Upper lobe of left lung (tissue), 6 donors: Measurements from ENCODE around the gene DIAPH2. TPM values are rescaled to one million over a fixed set of nuclear protein-coding genes. Genes with fewer than 3 reads are reported as not detected.

Experiments
- ATAC-seq, 2 donors: fragments of 200-7000 bp; cut with Tn5 transposase; one replicate each; pipeline ENCODE4 v1.9.1; 2022; ENCODE audit warnings: mild to moderate bottlenecking in 2 of 2, moderate library complexity in 2 of 2; ENCODE audit not compliant: low FRiP score in 2 of 2
- DNase-seq, 2 donors: peaks; one replicate each; pipeline ENCODE4 v3.0.0-alpha.2; 2019 to 2020
- H3K27ac ChIP-seq, 4 donors: fragments of 200-600 bp; sonication (generic); one replicate each; pipeline ENCODE4 v1.5.1; 2016 to 2019
- H3K27me3 ChIP-seq, 4 donors: fragments of 200-600 bp; sonication (generic); one replicate each; pipeline ENCODE4 v1.5.1; 2017 to 2019
- H3K36me3 ChIP-seq, 4 donors: fragments of 200-600 bp; sonication (generic); one replicate each; pipeline ENCODE4 v1.5.1; 2016 to 2019
- H3K4me1 ChIP-seq, 4 donors: fragments of 200-600 bp; sonication (generic); one replicate each; pipeline ENCODE4 v1.5.1; 2018 to 2019
- H3K4me3 ChIP-seq, 4 donors: fragments of 200-600 bp; sonication (generic); one replicate each; pipeline ENCODE4 v1.5.1; 2017 to 2019; ENCODE audit warnings: mild to moderate bottlenecking in 2 of 4, moderate library complexity in 1 of 4
- H3K9me3 ChIP-seq, 4 donors: fragments of 200-600 bp; sonication (generic); one replicate each; pipeline ENCODE4 v1.5.1; 2018 to 2019
- CTCF ChIP-seq, 6 experiments: fragments of 450-650 bp in 4 of 6; fragments of 200-600 bp in 2 of 6; sonication (generic) in 2 of 6; IDR thresholded peaks; one replicate each; pipeline ENCODE4 v1.5.1; 2016 to 2019; ENCODE audit warnings: antibody characterized with exemption in 6 of 6
- EP300 ChIP-seq, 4 donors: sonication (generic); formaldehyde crosslinking; IDR thresholded peaks; one replicate each; pipeline ENCODE4 v1.5.1; 2017; ENCODE audit warnings: antibody characterized with exemption in 4 of 4, control low read depth in 2 of 4
- POLR2A ChIP-seq, 4 donors: fragments of 450-650 bp; IDR thresholded peaks; one replicate each; pipeline ENCODE4 v1.5.1; 2016 to 2017; ENCODE audit warnings: antibody characterized with exemption in 4 of 4, mild to moderate bottlenecking in 2 of 4
- POLR2AphosphoS5 ChIP-seq, 2 donors: sonication (generic); formaldehyde crosslinking; IDR thresholded peaks; one replicate each; pipeline ENCODE4 v1.5.1; 2017; ENCODE audit warnings: antibody characterized with exemption in 2 of 2
- WGBS, 2 donors: methylation state at CpG; one replicate each; pipeline ENCODE4 v1.1.5; 2017 to 2018; 5-methylcytosine and 5-hydroxymethylcytosine counted together
- total RNA-seq, 6 donors: library from RNA; depleted of rRNA in 4 of 6; stranded (reverse); fragments of >200 nt in 4 of 6; gene quantifications; one replicate each; pipeline versions ENCODE4 v1.1.0 to v1.2.1, GENCODE V29; 2016 to 2021
- donor health status: DM: no; HTN: no; CAD: no; lungs with moderate emphysema.
- donor health status: DM: no; HTN: yes; CAD: no; lungs with severe emphysema.

The DIAPH2 gene
- total RNA-seq, 6 donors from 2014 or later = 22.5 to 107 (median 44.1) TPM

- H3K27me3 ChIP-seq = no peaks in the 10 kb centered on the region
- no peak overlapping the region for H3K4me3 ChIP-seq
- 81 to 84% methylated on average over 6 of the region's 6 CpGs for WGBS, 2 donors
- no peak for TF ChIP-seq POLR2AphosphoS5 (IDR thresholded peaks at IDR 0.05)
- TF ChIP-seq EP300 (IDR thresholded peaks at IDR 0.05) = no peak
- TF ChIP-seq CTCF (IDR thresholded peaks at IDR 0.05) = no peak
- no peak for TF ChIP-seq POLR2A (IDR thresholded peaks at IDR 0.05)
- no peaks in the 10 kb centered on the region for H3K36me3 ChIP-seq
- no peaks in the 10 kb centered on the region for H3K9me3 ChIP-seq
- ATAC-seq (no peak), DNase-seq (no peak)
- no peaks in the 10 kb centered on the region for H3K4me1 ChIP-seq
- H3K27ac ChIP-seq = no peak overlapping the region
Measured at GRCh38 chrX:97628807-97629596, 944.4 kb downstream of the DIAPH2 start.

- ATAC-seq = no peak
Measured at GRCh38 chrX:97629597-97629985, 944.9 kb downstream of the DIAPH2 start.

GRCh38 chrX:97633798-97634197 is 949.2 kb downstream of the DIAPH2 start:
- no peak for DNase-seq
- WGBS, 2 donors = 66 to 76% methylated on average over 4 of the region's 4 CpGs
- no peaks in the 10 kb centered on the region for H3K9me3 ChIP-seq
- no peaks in the 10 kb centered on the region for H3K4me1 ChIP-seq
- TF ChIP-seq POLR2AphosphoS5 (IDR thresholded peaks at IDR 0.05) = no peak
- TF ChIP-seq POLR2A (IDR thresholded peaks at IDR 0.05) = no peak
- no peak for TF ChIP-seq EP300 (IDR thresholded peaks at IDR 0.05)
- no peak for TF ChIP-seq CTCF (IDR thresholded peaks at IDR 0.05)
- no peak overlapping the region for H3K27ac ChIP-seq
- no peaks in the 10 kb centered on the region for H3K36me3 ChIP-seq
- H3K4me3 ChIP-seq = no peak overlapping the region
- H3K27me3 ChIP-seq = no peaks in the 10 kb centered on the region
- no peak for ATAC-seq

More at GRCh38 chrX:97629597-97629985, 944.9 kb downstream of the DIAPH2 start:
- Histone ChIP-seq H3K27ac (no peak overlapping the region), H3K4me3 (no peak overlapping the region), H3K9me3 (no peaks in the 10 kb centered on the region), H3K27me3 (no peaks in the 10 kb centered on the region), H3K4me1 (no peaks in the 10 kb centered on the region), H3K36me3 (no peaks in the 10 kb centered on the region)
- DNase-seq = no peak
- no peak for TF ChIP-seq POLR2AphosphoS5 (IDR thresholded peaks at IDR 0.05)
- no peak for TF ChIP-seq CTCF (IDR thresholded peaks at IDR 0.05)
- no peak for TF ChIP-seq POLR2A (IDR thresholded peaks at IDR 0.05)
- no peak for TF ChIP-seq EP300 (IDR thresholded peaks at IDR 0.05)

GRCh38 chrX:97636473-97637140 is 952.0 kb downstream of the DIAPH2 start:
- no peaks in the 10 kb centered on the region for H3K4me1 ChIP-seq
- no peak overlapping the region for H3K27ac ChIP-seq
- no peak for TF ChIP-seq CTCF (IDR thresholded peaks at IDR 0.05)
- TF ChIP-seq EP300 (IDR thresholded peaks at IDR 0.05) = no peak
- no peak for TF ChIP-seq POLR2A (IDR thresholded peaks at IDR 0.05)
- H3K4me3 ChIP-seq = no peak overlapping the region
- ATAC-seq = no peak
- H3K9me3 ChIP-seq = no peaks in the 10 kb centered on the region
- no peaks in the 10 kb centered on the region for H3K27me3 ChIP-seq
- no peaks in the 10 kb centered on the region for H3K36me3 ChIP-seq
- WGBS, 2 donors = 80% methylated on average over 5 of the region's 5 CpGs; no CpG with 5 or more reads in 1 of the 2 donors
- no peak for DNase-seq
